GM18520 (cell line): Measurements from ENCODE around the gene ANXA6.

Experiments used
- ATAC-seq: cut with Tn5 transposase; IDR thresholded peaks from one replicate; pipeline ENCODE4 v1.9.1; 2021; ENCODE audit not compliant: unreplicated experiment

ANXA6 gene

GRCh38 chr5:151068433-151069197, 89.0 kb downstream of the ANXA6 start:
- no peak for ATAC-seq

- no peak for ATAC-seq
These were observed 89.7 kb downstream of the ANXA6 start for GRCh38 chr5:151067632-151068432.

- ATAC-seq = no peak
These were observed 90.7 kb downstream of the ANXA6 start for GRCh38 chr5:151066920-151067319.

- ATAC-seq = no peak
These were observed 92.0 kb downstream of the ANXA6 start for GRCh38 chr5:151065609-151066008.

GRCh38 chr5:151064916-151065499, 92.6 kb downstream of the ANXA6 start:
- no peak for ATAC-seq

GRCh38 chr5:151063142-151063989, 94.2 kb downstream of the ANXA6 start:
- ATAC-seq = no peak

- no peak for ATAC-seq
These were observed 95.0 kb downstream of the ANXA6 start for GRCh38 chr5:151062405-151063141.

- ATAC-seq = no peak
These were observed 96.8 kb downstream of the ANXA6 start for GRCh38 chr5:151060742-151061141.

GRCh38 chr5:151058891-151059489, 98.6 kb downstream of the ANXA6 start:
- ATAC-seq = no peak

- ATAC-seq = no peak
These were observed 99.3 kb downstream of the ANXA6 start for GRCh38 chr5:151058301-151058700.

- no peak for ATAC-seq
These were observed 100.9 kb downstream of the ANXA6 start for GRCh38 chr5:151056379-151057325.

- ATAC-seq = no peak
These were observed 102.2 kb downstream of the ANXA6 start for GRCh38 chr5:151055336-151055735.

- ATAC-seq = no peak
These were observed 102.9 kb downstream of the ANXA6 start for GRCh38 chr5:151054709-151055108.

- no peak for ATAC-seq
These were observed 103.7 kb downstream of the ANXA6 start for GRCh38 chr5:151053796-151054462.

- ATAC-seq = no peak
These were observed 104.7 kb downstream of the ANXA6 start for GRCh38 chr5:151052836-151053235.

- ATAC-seq = no peak
These were observed 105.5 kb downstream of the ANXA6 start for GRCh38 chr5:151051931-151052608.

- ATAC-seq = no peak
These were observed 106.3 kb downstream of the ANXA6 start for GRCh38 chr5:151051066-151051930.
